ENCODE results near the gene TIAL1. TPM values are rescaled to one million over a fixed set of nuclear protein-coding genes. Genes with fewer than 3 reads are reported as not detected.
"Not testable (repeated sequence)": the region's sequence is repeated elsewhere in the genome, so short reads cannot be mapped to it uniquely, and the experiment has no call there.

Gene TIAL1
- total and polyA plus RNA-seq, 2 experiments from 2014 or later, result 92.6 to 131 TPM

DNA sequence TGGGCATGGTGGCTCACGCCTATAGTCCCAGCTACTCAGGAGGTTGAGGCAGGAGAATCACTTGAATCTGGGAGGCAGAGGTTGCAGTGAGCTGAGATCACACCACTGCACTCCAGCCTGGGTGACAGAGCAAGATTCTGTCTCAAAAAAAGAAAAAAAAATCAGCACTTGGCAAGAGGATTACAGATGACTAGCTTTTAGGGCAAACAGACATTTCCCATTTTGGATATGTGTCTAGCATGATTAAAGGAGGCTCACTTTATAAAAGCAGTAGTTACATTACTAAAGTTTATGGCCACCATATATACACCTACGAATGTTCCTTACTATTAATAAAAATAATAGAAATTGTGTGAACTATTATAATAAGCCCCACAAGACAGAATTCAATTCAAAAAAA lies 40.7 kb downstream of the TIAL1 start:
- H3F3A ChIP-seq (replicated peaks; ENCODE audit: low read depth); DNase-seq (ENCODE audit: low spot score); H3K4me2 ChIP-seq; H3K79me2 ChIP-seq (replicated peaks; ENCODE audit: insufficient read depth); H3K27me3 Mint-ChIP-seq (ENCODE audit: insufficient read depth, low read depth, poor library complexity); H3K4me3 ChIP-seq; H3K9me3 Mint-ChIP-seq; H3K4me3 Mint-ChIP-seq; H3K4me1 Mint-ChIP-seq; H3K9me2 ChIP-seq (ENCODE audit: insufficient read depth); H3K27me3 ChIP-seq (ENCODE audit: insufficient read depth); H3K4me1 ChIP-seq (ENCODE audit: insufficient read depth); H2AFZ ChIP-seq; H3K27ac Mint-ChIP-seq; H3K36me3 ChIP-seq (ENCODE audit: insufficient read depth); ATAC-seq; H3K36me3 Mint-ChIP-seq (ENCODE audit: low read depth); H3K27ac ChIP-seq (ENCODE audit: low read depth); H4K20me1 ChIP-seq (replicated peaks; ENCODE audit: insufficient read depth): not testable (repeated sequence)

DNA sequence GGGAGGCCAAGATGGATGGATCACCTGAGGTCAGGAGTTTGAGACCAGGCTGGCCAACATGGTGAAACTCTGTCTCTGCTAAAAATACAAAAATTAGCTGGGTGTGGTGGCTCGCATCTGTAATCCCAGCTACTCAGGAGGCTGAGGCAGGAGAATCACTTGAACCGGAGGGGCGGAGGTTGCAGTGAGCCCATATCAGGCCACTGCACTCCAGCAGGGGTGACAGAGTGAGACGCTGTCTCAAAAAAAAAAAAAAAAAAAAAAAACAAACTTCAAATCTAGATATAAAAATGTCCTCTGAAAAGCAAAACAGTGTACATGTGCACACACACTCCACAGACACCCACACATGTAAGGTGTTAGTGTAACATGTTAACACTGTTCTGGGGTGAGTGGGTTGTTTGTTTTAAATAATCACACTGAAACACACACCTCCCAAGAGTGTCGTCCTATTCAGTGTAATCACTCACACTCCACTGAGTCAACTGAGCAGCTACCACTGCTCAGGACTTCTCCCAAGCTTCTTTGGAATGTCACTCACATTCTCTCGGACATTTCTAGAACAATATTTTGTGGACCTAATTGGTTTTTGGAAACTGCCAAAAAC lies 41.5 kb downstream of the TIAL1 start:
- Mint-ChIP-seq H3K4me3 (no peak overlapping the region), H3K9me3 (peaks cover 5% of the 10 kb centered on the region; the same call in 2 of the 3 replicates), H3K27ac (no peak overlapping the region), H3K27me3 (ENCODE audit: insufficient read depth, low read depth, poor library complexity) (peaks cover 10% of the 10 kb centered on the region), H3K36me3 (ENCODE audit: low read depth) (no peaks in the 10 kb centered on the region), H3K4me1 (peaks cover 3% of the 10 kb centered on the region; the same call in 1 of the 3 replicates)
- H3K36me3 ChIP-seq (ENCODE audit: insufficient read depth), result no peaks in the 10 kb centered on the region
- ATAC-seq (no peak), DNase-seq (ENCODE audit: low spot score) (no peak)
- H3K79me2 ChIP-seq (replicated peaks; ENCODE audit: insufficient read depth), result no peaks in the 10 kb centered on the region
- H3K9me2 ChIP-seq (ENCODE audit: insufficient read depth), result no peaks in the 10 kb centered on the region
- H3K4me1 ChIP-seq (ENCODE audit: insufficient read depth), result no peaks in the 10 kb centered on the region
- no peak overlapping the region for H2AFZ ChIP-seq
- H3K4me2 ChIP-seq, result no peak overlapping the region
- H3F3A ChIP-seq (replicated peaks; ENCODE audit: low read depth), result no peaks in the 10 kb centered on the region
- no peaks in the 10 kb centered on the region for H3K27me3 ChIP-seq (ENCODE audit: insufficient read depth)
- H3K27ac ChIP-seq (ENCODE audit: low read depth), result no peak overlapping the region
- H4K20me1 ChIP-seq (replicated peaks; ENCODE audit: insufficient read depth), result no peaks in the 10 kb centered on the region
- no peak overlapping the region for H3K4me3 ChIP-seq
- TF ChIP-seq, protein P1, sequence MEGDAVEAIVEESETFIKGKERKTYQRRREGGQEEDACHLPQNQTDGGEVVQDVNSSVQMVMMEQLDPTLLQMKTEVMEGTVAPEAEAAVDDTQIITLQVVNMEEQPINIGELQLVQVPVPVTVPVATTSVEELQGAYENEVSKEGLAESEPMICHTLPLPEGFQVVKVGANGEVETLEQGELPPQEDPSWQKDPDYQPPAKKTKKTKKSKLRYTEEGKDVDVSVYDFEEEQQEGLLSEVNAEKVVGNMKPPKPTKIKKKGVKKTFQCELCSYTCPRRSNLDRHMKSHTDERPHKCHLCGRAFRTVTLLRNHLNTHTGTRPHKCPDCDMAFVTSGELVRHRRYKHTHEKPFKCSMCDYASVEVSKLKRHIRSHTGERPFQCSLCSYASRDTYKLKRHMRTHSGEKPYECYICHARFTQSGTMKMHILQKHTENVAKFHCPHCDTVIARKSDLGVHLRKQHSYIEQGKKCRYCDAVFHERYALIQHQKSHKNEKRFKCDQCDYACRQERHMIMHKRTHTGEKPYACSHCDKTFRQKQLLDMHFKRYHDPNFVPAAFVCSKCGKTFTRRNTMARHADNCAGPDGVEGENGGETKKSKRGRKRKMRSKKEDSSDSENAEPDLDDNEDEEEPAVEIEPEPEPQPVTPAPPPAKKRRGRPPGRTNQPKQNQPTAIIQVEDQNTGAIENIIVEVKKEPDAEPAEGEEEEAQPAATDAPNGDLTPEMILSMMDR (conservative IDR thresholded peaks at IDR 0.05; ENCODE audit: low read depth in 2 of 2), result no peak
- TF ChIP-seq ZNF114 (CRISPR knock-in tag; IDR thresholded peaks at IDR 0.05) (no peak), NANOG (IDR thresholded peaks at IDR 0.05; ENCODE audit: borderline replicate concordance) (no peak), CREB1 (CRISPR knock-in tag; IDR thresholded peaks at IDR 0.05; ENCODE audit: low read depth) (no peak), EZH2phosphoT487 (IDR thresholded peaks at IDR 0.05; ENCODE audit: unreplicated experiment) (no peak), EZH2 (IDR thresholded peaks at IDR 0.05; ENCODE audit: low read depth, unreplicated experiment) (no peak), JUNB (IDR thresholded peaks at IDR 0.05; ENCODE audit: unreplicated experiment) (no peak), POLR2AphosphoS5 (IDR thresholded peaks at IDR 0.05; ENCODE audit: low read depth) (no peak), ZNF331 (CRISPR knock-in tag; IDR thresholded peaks at IDR 0.05; ENCODE audit: low read depth) (no peak), STAT1 (IDR thresholded peaks at IDR 0.05; ENCODE audit: unreplicated experiment) (no peak)
- TF ChIP-seq, protein P2, sequence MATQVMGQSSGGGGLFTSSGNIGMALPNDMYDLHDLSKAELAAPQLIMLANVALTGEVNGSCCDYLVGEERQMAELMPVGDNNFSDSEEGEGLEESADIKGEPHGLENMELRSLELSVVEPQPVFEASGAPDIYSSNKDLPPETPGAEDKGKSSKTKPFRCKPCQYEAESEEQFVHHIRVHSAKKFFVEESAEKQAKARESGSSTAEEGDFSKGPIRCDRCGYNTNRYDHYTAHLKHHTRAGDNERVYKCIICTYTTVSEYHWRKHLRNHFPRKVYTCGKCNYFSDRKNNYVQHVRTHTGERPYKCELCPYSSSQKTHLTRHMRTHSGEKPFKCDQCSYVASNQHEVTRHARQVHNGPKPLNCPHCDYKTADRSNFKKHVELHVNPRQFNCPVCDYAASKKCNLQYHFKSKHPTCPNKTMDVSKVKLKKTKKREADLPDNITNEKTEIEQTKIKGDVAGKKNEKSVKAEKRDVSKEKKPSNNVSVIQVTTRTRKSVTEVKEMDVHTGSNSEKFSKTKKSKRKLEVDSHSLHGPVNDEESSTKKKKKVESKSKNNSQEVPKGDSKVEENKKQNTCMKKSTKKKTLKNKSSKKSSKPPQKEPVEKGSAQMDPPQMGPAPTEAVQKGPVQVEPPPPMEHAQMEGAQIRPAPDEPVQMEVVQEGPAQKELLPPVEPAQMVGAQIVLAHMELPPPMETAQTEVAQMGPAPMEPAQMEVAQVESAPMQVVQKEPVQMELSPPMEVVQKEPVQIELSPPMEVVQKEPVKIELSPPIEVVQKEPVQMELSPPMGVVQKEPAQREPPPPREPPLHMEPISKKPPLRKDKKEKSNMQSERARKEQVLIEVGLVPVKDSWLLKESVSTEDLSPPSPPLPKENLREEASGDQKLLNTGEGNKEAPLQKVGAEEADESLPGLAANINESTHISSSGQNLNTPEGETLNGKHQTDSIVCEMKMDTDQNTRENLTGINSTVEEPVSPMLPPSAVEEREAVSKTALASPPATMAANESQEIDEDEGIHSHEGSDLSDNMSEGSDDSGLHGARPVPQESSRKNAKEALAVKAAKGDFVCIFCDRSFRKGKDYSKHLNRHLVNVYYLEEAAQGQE (IDR thresholded peaks at IDR 0.05; ENCODE audit: unreplicated experiment), result no peak
- TF ChIP-seq, protein P3, sequence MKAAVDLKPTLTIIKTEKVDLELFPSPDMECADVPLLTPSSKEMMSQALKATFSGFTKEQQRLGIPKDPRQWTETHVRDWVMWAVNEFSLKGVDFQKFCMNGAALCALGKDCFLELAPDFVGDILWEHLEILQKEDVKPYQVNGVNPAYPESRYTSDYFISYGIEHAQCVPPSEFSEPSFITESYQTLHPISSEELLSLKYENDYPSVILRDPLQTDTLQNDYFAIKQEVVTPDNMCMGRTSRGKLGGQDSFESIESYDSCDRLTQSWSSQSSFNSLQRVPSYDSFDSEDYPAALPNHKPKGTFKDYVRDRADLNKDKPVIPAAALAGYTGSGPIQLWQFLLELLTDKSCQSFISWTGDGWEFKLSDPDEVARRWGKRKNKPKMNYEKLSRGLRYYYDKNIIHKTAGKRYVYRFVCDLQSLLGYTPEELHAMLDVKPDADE (IDR thresholded peaks at IDR 0.05), result no peak
